ENCODE results near the gene ROGDI. TPM values are rescaled to one million over a fixed set of nuclear protein-coding genes. Genes with fewer than 3 reads are reported as not detected.

ROGDI gene
- polyA plus RNA-seq, 1 donor, result 13.5 TPM

Other genes starting within 250 kb of the ROGDI start
- gene C16orf96, start 246.3 kb downstream of the ROGDI start, polyA plus RNA-seq (ENCODE audit: insufficient read length), result 0.73 TPM
- gene UBALD1, start 187.7 kb downstream of the ROGDI start, polyA plus RNA-seq (ENCODE audit: insufficient read length), result 23.4 TPM
- gene MGRN1, start 177.8 kb downstream of the ROGDI start, polyA plus RNA-seq (ENCODE audit: insufficient read length), result 35.5 TPM
- gene NUDT16L1, start 109.1 kb downstream of the ROGDI start, polyA plus RNA-seq (ENCODE audit: insufficient read length), result 23.3 TPM
- 16.0 TPM for gene ANKS3, start 68.4 kb downstream of the ROGDI start, polyA plus RNA-seq (ENCODE audit: insufficient read length)
- gene DNAAF8, start 68.1 kb downstream of the ROGDI start, polyA plus RNA-seq (ENCODE audit: insufficient read length), result 0.63 TPM
- 8.7 TPM for gene ZNF500, start 35.5 kb downstream of the ROGDI start, polyA plus RNA-seq (ENCODE audit: insufficient read length)
- not detected for gene SEPTIN12, start 14.3 kb downstream of the ROGDI start, polyA plus RNA-seq (ENCODE audit: insufficient read length)
- not detected for gene SMIM22, start 7.3 kb downstream of the ROGDI start, polyA plus RNA-seq (ENCODE audit: insufficient read length)
- 46.8 TPM for gene GLYR1, start 44.7 kb upstream of the ROGDI start, polyA plus RNA-seq (ENCODE audit: insufficient read length)
- 17.9 TPM for gene UBN1, start 44.8 kb upstream of the ROGDI start, polyA plus RNA-seq (ENCODE audit: insufficient read length)
- gene PPL, start 134.5 kb upstream of the ROGDI start, polyA plus RNA-seq (ENCODE audit: insufficient read length), result 1.1 TPM
- gene SEC14L5, start 155.7 kb upstream of the ROGDI start, polyA plus RNA-seq (ENCODE audit: insufficient read length), result 0.75 TPM
- 5.2 TPM for gene NAGPA, start 231.3 kb upstream of the ROGDI start, polyA plus RNA-seq (ENCODE audit: insufficient read length)